Suprapubic skin (tissue), 3 donors: ENCODE results near the gene PPP2R3A.

Experiments
- CTCF ChIP-seq, 2 donors: fragments of 200-600 bp in 1 of 2; fragments of 450-650 bp in 1 of 2; sonication (generic) in 1 of 2; IDR thresholded peaks; one replicate each; pipeline ENCODE4 v1.5.1; 2016 to 2019; ENCODE audit warnings: antibody characterized with exemption in 2 of 2, mild to moderate bottlenecking in 1 of 2, moderate library complexity in 1 of 2
- POLR2AphosphoS5 ChIP-seq, 3 donors: sonication (generic); formaldehyde crosslinking; IDR thresholded peaks; one replicate each; pipeline ENCODE4 v1.6.1; 2017; ENCODE audit warnings: antibody characterized with exemption in 3 of 3

GRCh38 chr3:136152176-136152843 lies 186.8 kb downstream of the PPP2R3A start:
- TF ChIP-seq POLR2AphosphoS5 (IDR thresholded peaks at IDR 0.05), result no peak
- no peak for TF ChIP-seq CTCF (IDR thresholded peaks at IDR 0.05)
